ENCODE results near the gene EFCAB6.

The EFCAB6 gene

GRCh38 chr22:43550672-43551071 is 261.4 kb downstream of the EFCAB6 start:
- no peak for TF ChIP-seq CTCF (IDR thresholded peaks at IDR 0.05; ENCODE audit: low read depth, low read length)
- no peak overlapping the region for H3K4me3 ChIP-seq (replicated peaks in 1 of 2; ENCODE audit: low read depth in 2 of 2, low read length in 2 of 2)
- DNase-seq (ENCODE audit: low read depth in 2 of 2), result no peak

- no peak overlapping the region for H3K4me3 ChIP-seq (replicated peaks in 1 of 2; ENCODE audit: low read depth in 2 of 2, low read length in 2 of 2)
- no peak for TF ChIP-seq CTCF (IDR thresholded peaks at IDR 0.05; ENCODE audit: low read depth, low read length)
- no peak for DNase-seq (ENCODE audit: low read depth in 2 of 2)
Observed at GRCh38 chr22:43550024-43550620, 262.0 kb downstream of the EFCAB6 start.

GRCh38 chr22:43546186-43546585 is 265.9 kb downstream of the EFCAB6 start:
- DNase-seq (ENCODE audit: low read depth in 2 of 2), result no peak
- no peak for TF ChIP-seq CTCF (IDR thresholded peaks at IDR 0.05; ENCODE audit: low read depth, low read length)
- no peak overlapping the region for H3K4me3 ChIP-seq (replicated peaks in 1 of 2; ENCODE audit: low read depth in 2 of 2, low read length in 2 of 2)

- no peak overlapping the region for H3K4me3 ChIP-seq (replicated peaks in 1 of 2; ENCODE audit: low read depth in 2 of 2, low read length in 2 of 2)
- DNase-seq (ENCODE audit: low read depth in 2 of 2), result no peak
- no peak for TF ChIP-seq CTCF (IDR thresholded peaks at IDR 0.05; ENCODE audit: low read depth, low read length)
Observed at GRCh38 chr22:43544289-43544673, 267.8 kb downstream of the EFCAB6 start.

GRCh38 chr22:43543522-43544288 is 268.4 kb downstream of the EFCAB6 start:
- no peak for DNase-seq (ENCODE audit: low read depth in 2 of 2)
- TF ChIP-seq CTCF (IDR thresholded peaks at IDR 0.05; ENCODE audit: low read depth, low read length), result no peak
- no peak overlapping the region for H3K4me3 ChIP-seq (replicated peaks in 1 of 2; ENCODE audit: low read depth in 2 of 2, low read length in 2 of 2)

- TF ChIP-seq CTCF (IDR thresholded peaks at IDR 0.05; ENCODE audit: low read depth, low read length), result no peak
Observed at GRCh38 chr22:43542681-43543521, 269.2 kb downstream of the EFCAB6 start.

More at GRCh38 chr22:43542681-43543521, 269.2 kb downstream of the EFCAB6 start:
- no peak overlapping the region for H3K4me3 ChIP-seq (replicated peaks in 1 of 2; ENCODE audit: low read depth in 2 of 2, low read length in 2 of 2)
- no peak for DNase-seq (ENCODE audit: low read depth in 2 of 2)

All from cardiac fibroblast (primary cell).